ENCODE results near the gene UBL3. TPM values are rescaled to one million over a fixed set of nuclear protein-coding genes. Genes with fewer than 3 reads are reported as not detected.

UBL3 gene
- total and polyA plus RNA-seq, 2 of the 8 experiments (the other 6 are each of a cell fraction or from before 2014, with no cell fraction given), result 5.3 to 16.1 TPM

- TF ChIP-seq SAP30 (IDR thresholded peaks at IDR 0.05; ENCODE audit: insufficient read depth, insufficient replicate concordance, low read length) (no peak), CEBPB (IDR thresholded peaks at IDR 0.05; ENCODE audit: low read depth, low read length) (no peak)
These were observed 31.7 kb upstream of the UBL3 start (continued) for GRCh38 chr13:29882076-29882475.
